Dendritic cell treated with granulocyte-macrophage colony-stimulating factor and Interleukin-4, amounts not matched to agents 40 ng/mL and 50 ng/mL, for 4 days (primary cell): ENCODE measurements around the gene MADD.
A peak's percentile ranks its signal among the peaks of the same experiment; 100 is the strongest.

Experiments used
- H3K27ac Mint-ChIP-seq: one replicate; pipeline ENCODE4 v1.8.0; 2022; ENCODE audit warnings: mild to moderate bottlenecking, mixed read lengths
- H3K27me3 Mint-ChIP-seq: one replicate; pipeline ENCODE4 v1.8.0; 2022; ENCODE audit warnings: mild to moderate bottlenecking, mixed read lengths
- H3K36me3 Mint-ChIP-seq: one replicate; pipeline ENCODE4 v1.8.0; 2022; ENCODE audit warnings: low read depth, mixed read lengths
- H3K4me1 Mint-ChIP-seq: one replicate; pipeline ENCODE4 v1.8.0; 2022; ENCODE audit warnings: low read depth, mixed read lengths
- H3K4me3 Mint-ChIP-seq: one replicate; pipeline ENCODE4 v1.8.0; 2022; ENCODE audit warnings: mild to moderate bottlenecking, moderate library complexity, mixed read lengths
- H3K9me3 Mint-ChIP-seq: one replicate; pipeline ENCODE4 v1.8.0; 2022; ENCODE audit warnings: mixed read lengths
- intact Hi-C: fragments of 100-400 bp; cut with micrococcal nuclease; formaldehyde crosslinking; loops from one replicate; pipeline ENCODE4 v1.15.0; 2022

MADD gene

DNA sequence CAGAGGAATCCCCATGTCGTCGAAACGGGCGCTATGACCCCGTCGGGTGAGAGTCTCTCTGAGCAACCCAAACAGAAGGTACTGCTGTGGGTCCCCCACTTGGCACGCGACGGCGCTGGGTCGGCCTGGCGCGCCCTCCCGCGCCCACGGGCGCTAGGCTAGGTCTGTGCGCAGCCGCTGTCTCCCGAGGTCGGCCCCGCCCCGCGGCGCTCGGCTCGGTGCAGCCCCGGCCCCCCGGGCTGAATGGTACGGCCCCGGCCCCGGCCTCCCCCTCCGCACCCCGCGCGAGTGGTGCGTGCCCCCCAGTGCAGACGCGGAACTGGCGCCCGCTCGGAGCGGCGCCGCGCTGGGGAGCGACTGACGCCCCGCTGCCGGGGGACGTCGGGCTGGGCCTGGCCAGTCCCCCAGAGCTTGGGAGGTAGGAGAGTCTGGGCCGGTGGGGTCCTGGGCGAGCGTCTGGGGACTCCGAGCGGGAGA lies at the start of gene MADD:
Gene MADD (plus strand): TSS at position 305 of the 477 bp plus-strand sequence.
- intact Hi-C loops = loop anchor here (1.0 to 5.0 kb wide), 4 partner anchors 25 to 93 kb away; partner anchors contain the start of gene DDB2
- peak within 1 kb of the TSS; percentile 93 for H3K27ac Mint-ChIP-seq
- no peaks in the 10 kb centered on the region for H3K9me3 Mint-ChIP-seq

DNA sequence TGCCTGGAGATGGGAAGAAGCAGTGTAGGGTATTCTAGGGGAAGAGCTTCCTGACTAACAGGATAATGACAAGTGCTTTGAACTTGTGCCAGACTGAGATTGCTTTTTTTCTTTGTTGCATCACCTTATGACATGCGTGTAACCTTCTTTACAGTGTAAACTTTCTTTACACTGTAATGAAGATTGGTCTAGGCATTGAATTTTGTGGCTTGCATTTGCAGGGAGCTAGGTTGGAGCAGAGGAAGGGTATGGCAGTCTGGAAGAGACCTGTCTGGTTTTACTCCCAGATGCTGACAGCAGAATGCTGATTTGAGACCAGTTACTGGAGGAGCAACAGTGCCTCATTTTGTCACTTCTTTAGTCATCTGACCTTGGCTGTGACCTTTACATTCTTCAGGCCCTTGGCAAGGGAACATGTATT lies 49.5 kb upstream of the MADD start:
- no peaks in the 10 kb centered on the region for H3K9me3 Mint-ChIP-seq
- no peaks in the 10 kb centered on the region for H3K27me3 Mint-ChIP-seq
- no peak overlapping the region for H3K4me3 Mint-ChIP-seq
- peaks cover 49% of the 10 kb centered on the region for H3K4me1 Mint-ChIP-seq
- H3K27ac Mint-ChIP-seq = peak overlapping the region; percentile 65
- H3K36me3 Mint-ChIP-seq = peaks cover 92% of the 10 kb centered on the region
- intact Hi-C loops = no loop called here

More for the DNA sequence above, at the start of gene MADD:
- no peaks in the 10 kb centered on the region for H3K27me3 Mint-ChIP-seq
- H3K4me1 Mint-ChIP-seq = peaks cover 48% of the 10 kb centered on the region
- H3K36me3 Mint-ChIP-seq = peaks cover 42% of the 10 kb centered on the region
- H3K4me3 Mint-ChIP-seq = peak within 1 kb of the TSS; percentile 93

DNA sequence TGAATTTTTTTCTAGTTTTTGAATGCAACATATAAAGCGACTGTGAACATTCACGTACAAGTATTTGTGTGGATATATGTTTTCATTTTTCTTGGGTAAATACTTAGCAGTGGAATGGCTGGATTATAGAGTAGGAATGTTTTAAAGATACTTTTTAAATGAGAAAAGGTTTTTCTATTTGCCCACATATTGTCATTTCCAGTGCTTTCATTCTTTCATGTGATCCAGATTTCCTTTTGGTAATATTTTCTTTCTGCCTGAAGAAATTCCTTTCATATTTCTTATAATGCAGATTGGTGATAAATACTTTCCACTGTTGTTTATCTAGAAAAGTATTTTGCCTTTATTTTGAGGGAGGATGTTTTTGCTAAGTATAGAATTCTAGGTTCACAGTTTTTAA lies 47.2 kb upstream of the MADD start:
- intact Hi-C loops = no loop called here
- H3K9me3 Mint-ChIP-seq = no peaks in the 10 kb centered on the region
- H3K4me1 Mint-ChIP-seq = peaks cover 40% of the 10 kb centered on the region
- peaks cover 93% of the 10 kb centered on the region for H3K36me3 Mint-ChIP-seq
- H3K27ac Mint-ChIP-seq = no peak overlapping the region
- H3K27me3 Mint-ChIP-seq = no peaks in the 10 kb centered on the region
- H3K4me3 Mint-ChIP-seq = no peak overlapping the region

GRCh38 chr11:47225552-47226400 lies 44.2 kb upstream of the MADD start:
- H3K9me3 Mint-ChIP-seq = no peaks in the 10 kb centered on the region
- H3K27ac Mint-ChIP-seq = peak overlapping the region; percentile 3
- H3K4me1 Mint-ChIP-seq = peaks cover 23% of the 10 kb centered on the region
- intact Hi-C loops = no loop called here
- peaks cover 92% of the 10 kb centered on the region for H3K36me3 Mint-ChIP-seq
- H3K27me3 Mint-ChIP-seq = no peaks in the 10 kb centered on the region
- no peak overlapping the region for H3K4me3 Mint-ChIP-seq

DNA sequence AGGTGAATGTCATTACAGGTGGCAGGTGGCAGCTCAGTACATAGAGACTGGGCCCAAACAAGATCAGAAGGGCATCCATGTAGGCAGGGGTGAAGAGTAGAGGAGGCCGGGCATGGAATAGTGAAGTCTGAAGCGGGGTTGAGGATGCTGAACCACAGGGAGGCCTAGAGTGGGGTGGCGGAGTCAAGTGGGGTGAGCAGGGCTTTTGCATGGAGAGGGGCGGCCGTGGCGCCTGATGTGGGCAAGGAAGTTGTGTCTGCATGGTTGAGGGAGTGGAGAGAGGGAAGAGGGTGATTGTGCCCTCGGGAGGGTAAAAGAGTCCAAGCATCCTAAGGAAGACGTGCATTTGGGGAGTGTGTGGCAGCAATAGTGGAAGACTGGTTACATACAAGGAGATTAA lies 40.8 kb upstream of the MADD start:
- Mint-ChIP-seq H3K4me3 (no peak overlapping the region), H3K27ac (no peak overlapping the region), H3K9me3 (no peaks in the 10 kb centered on the region), H3K27me3 (no peaks in the 10 kb centered on the region), H3K36me3 (peaks cover 90% of the 10 kb centered on the region), H3K4me1 (peaks cover 18% of the 10 kb centered on the region)
- intact Hi-C loops = no loop called here

- H3K27ac Mint-ChIP-seq = no peak overlapping the region
- H3K4me3 Mint-ChIP-seq = no peak overlapping the region
- intact Hi-C loops = loop anchor here (5.0 kb wide), 1 partner anchor 39 kb away; the partner anchor contains the start of gene MADD
- peaks cover 22% of the 10 kb centered on the region for H3K4me1 Mint-ChIP-seq
- peaks cover 91% of the 10 kb centered on the region for H3K36me3 Mint-ChIP-seq
- H3K9me3 Mint-ChIP-seq = no peaks in the 10 kb centered on the region
- H3K27me3 Mint-ChIP-seq = no peaks in the 10 kb centered on the region
These were observed 36.9 kb upstream of the MADD start for GRCh38 chr11:47233051-47233450.

DNA sequence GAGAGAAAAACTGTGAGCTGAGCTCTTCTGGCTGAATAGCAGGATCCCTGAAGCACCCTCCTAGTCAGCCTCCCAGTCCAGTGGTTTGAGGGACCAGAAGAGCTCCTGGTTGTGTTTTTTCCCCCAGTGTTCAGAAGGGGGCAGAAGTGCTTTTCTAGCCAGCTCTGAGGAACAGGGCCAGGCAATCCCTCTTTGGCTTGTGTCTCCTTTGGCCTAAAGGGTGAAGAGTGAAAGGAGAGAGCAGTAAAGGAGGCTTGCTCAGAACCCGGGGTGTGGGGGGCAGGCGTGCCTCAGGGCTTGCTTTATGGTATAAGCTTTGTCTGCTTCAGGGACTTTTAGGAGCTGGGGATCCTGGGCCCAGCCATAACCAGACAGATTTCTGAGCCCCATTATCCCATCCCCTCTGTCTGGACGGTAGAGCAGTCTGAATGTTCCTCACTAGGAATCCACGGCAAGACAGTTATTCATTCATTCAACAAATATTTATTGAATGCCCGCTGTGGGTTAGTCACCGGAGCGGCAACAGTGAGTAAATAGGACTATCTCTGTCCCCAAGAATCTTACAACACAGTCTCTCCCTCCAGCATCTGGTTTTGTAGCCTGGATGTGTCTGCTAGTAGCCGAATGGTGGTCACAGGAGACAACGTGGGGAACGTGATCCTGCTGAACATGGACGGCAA lies 35.8 kb upstream of the MADD start:
- Mint-ChIP-seq H3K9me3 (no peaks in the 10 kb centered on the region), H3K4me1 (peaks cover 24% of the 10 kb centered on the region), H3K36me3 (peaks cover 91% of the 10 kb centered on the region), H3K27ac (no peak overlapping the region), H3K27me3 (no peaks in the 10 kb centered on the region), H3K4me3 (no peak overlapping the region)
- intact Hi-C loops = loop anchor here (5.0 kb wide), 1 partner anchor 38 kb away; the partner anchor contains the start of gene MADD

- Mint-ChIP-seq H3K27ac (peak overlapping the region; percentile 39), H3K27me3 (no peaks in the 10 kb centered on the region), H3K4me1 (peaks cover 24% of the 10 kb centered on the region), H3K9me3 (no peaks in the 10 kb centered on the region), H3K4me3 (no peak overlapping the region), H3K36me3 (peaks cover 91% of the 10 kb centered on the region)
- intact Hi-C loops = loop anchor here (5.0 kb wide), 1 partner anchor 38 kb away; the partner anchor contains the start of gene MADD
These were observed 35.2 kb upstream of the MADD start for GRCh38 chr11:47234669-47235100.

- Mint-ChIP-seq H3K36me3 (peaks cover 92% of the 10 kb centered on the region), H3K4me3 (no peak overlapping the region)
These were observed 34.8 kb upstream of the MADD start for GRCh38 chr11:47235163-47235562.

GRCh38 chr11:47236482-47236881 lies 33.5 kb upstream of the MADD start:
- intact Hi-C loops = no loop called here
- no peak overlapping the region for H3K27ac Mint-ChIP-seq
- peaks cover 27% of the 10 kb centered on the region for H3K4me1 Mint-ChIP-seq
- H3K4me3 Mint-ChIP-seq = no peak overlapping the region
- peaks cover 92% of the 10 kb centered on the region for H3K36me3 Mint-ChIP-seq
- H3K9me3 Mint-ChIP-seq = no peaks in the 10 kb centered on the region
- no peaks in the 10 kb centered on the region for H3K27me3 Mint-ChIP-seq

More at GRCh38 chr11:47235163-47235562, 34.8 kb upstream of the MADD start:
- intact Hi-C loops = no loop called here
- Mint-ChIP-seq H3K27ac (peak overlapping the region; percentile 39), H3K4me1 (peaks cover 24% of the 10 kb centered on the region), H3K27me3 (no peaks in the 10 kb centered on the region), H3K9me3 (no peaks in the 10 kb centered on the region)

GRCh38 chr11:47239852-47240251 lies 30.1 kb upstream of the MADD start:
- H3K36me3 Mint-ChIP-seq = peaks cover 96% of the 10 kb centered on the region
- intact Hi-C loops = no loop called here
- no peaks in the 10 kb centered on the region for H3K27me3 Mint-ChIP-seq
- H3K9me3 Mint-ChIP-seq = no peaks in the 10 kb centered on the region
- no peak overlapping the region for H3K4me3 Mint-ChIP-seq
- peaks cover 51% of the 10 kb centered on the region for H3K4me1 Mint-ChIP-seq
- H3K27ac Mint-ChIP-seq = peak overlapping the region; percentile 8

DNA sequence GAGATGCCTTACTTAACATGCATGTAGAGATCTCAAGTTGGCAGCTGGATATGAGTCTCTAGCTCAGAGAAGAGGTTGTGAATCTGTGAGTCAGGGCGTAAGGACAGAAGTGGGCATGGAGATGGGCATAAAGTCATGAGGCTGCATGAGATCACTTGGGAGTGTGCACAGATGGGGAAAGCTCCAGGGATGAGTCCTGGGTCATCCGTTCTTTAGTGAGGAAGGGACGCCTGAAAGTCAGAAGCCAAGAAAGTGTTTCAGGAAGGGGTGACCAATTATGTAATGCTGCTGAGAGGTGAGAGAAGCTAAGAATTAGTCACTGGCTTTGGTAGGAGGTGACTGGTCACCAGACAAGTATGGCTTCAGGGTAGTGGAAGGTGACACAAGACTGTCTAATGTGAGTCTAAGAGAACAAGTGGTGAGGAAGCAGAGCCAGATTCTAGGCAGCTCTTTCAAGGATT lies 28.1 kb upstream of the MADD start:
- no peaks in the 10 kb centered on the region for H3K27me3 Mint-ChIP-seq
- H3K4me3 Mint-ChIP-seq = no peak overlapping the region
- intact Hi-C loops = no loop called here
- peak overlapping the region; percentile 98 for H3K27ac Mint-ChIP-seq
- H3K4me1 Mint-ChIP-seq = peaks cover 60% of the 10 kb centered on the region
- peaks cover 100% of the 10 kb centered on the region for H3K36me3 Mint-ChIP-seq
- no peaks in the 10 kb centered on the region for H3K9me3 Mint-ChIP-seq

GRCh38 chr11:47242596-47243192 lies 27.2 kb upstream of the MADD start:
- Mint-ChIP-seq H3K36me3 (peaks cover 100% of the 10 kb centered on the region), H3K27me3 (no peaks in the 10 kb centered on the region), H3K4me1 (peaks cover 63% of the 10 kb centered on the region), H3K9me3 (no peaks in the 10 kb centered on the region), H3K4me3 (no peak overlapping the region), H3K27ac (peak overlapping the region; percentile 98)
- intact Hi-C loops = no loop called here
